HG02852 (cell line): ENCODE data around the gene PCF11.
"Not testable (repeated sequence)": the region's sequence is repeated elsewhere in the genome, so short reads cannot be mapped to it uniquely, and the experiment has no call there.

Experiments
- ATAC-seq: cut with Tn5 transposase; IDR thresholded peaks from one replicate; pipeline ENCODE4 v1.9.1; 2021; ENCODE audit warnings: mild to moderate bottlenecking, moderate library complexity; ENCODE audit not compliant: unreplicated experiment

The PCF11 gene

GRCh38 chr11:83156996-83157593 is at the start of gene PCF11:
Gene PCF11, plus strand, starts transcription at chr11:83157131. Its CDS starts 309 bp downstream, at chr11:83157440.
- ATAC-seq = peak; percentile 5

GRCh38 chr11:83112886-83113285 is 44.0 kb upstream of the PCF11 start:
- no peak for ATAC-seq

GRCh38 chr11:83115026-83115425 is 41.9 kb upstream of the PCF11 start:
- no peak for ATAC-seq

DNA sequence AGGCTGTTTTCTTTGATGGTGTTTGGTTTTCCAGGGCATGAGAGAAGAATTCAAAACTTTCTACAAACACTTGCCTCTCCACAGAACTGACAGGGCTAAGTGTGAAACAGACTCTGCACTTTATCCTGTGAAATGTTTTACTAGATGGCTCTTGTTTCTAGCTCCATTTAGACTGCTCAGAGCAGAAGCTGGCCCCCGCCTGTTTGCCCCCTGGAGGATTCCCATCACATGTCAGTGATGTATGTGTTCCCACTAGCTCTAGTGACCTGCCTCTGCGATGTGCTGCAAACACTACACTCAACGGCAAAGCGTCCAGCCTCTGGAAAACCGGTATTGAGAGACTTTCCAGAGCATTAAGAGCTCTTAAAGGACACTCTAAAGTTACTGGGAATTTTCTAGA is 41.4 kb upstream of the PCF11 start:
- no peak for ATAC-seq

- no peak for ATAC-seq
Observed at GRCh38 chr11:83116015-83116641, 40.8 kb upstream of the PCF11 start.

DNA sequence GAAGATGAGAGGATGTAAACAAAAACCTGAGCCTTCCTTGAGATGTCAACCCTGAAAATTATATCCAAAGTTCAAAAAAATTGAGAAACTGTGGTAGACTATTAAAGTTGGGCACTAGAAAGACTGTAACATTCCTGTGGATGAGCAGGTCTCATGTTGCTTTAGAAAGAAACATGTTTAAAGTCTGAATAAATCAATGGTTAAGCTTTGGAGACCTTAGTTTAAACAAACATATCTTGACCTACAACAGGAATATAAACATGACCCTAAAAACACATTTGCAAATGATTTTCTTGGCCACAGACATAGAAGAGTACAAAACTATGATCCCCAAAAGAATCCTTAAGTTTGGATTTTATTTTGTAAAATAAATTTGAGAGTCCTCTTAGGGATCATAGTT is 38.1 kb upstream of the PCF11 start:
- ATAC-seq = no peak

DNA sequence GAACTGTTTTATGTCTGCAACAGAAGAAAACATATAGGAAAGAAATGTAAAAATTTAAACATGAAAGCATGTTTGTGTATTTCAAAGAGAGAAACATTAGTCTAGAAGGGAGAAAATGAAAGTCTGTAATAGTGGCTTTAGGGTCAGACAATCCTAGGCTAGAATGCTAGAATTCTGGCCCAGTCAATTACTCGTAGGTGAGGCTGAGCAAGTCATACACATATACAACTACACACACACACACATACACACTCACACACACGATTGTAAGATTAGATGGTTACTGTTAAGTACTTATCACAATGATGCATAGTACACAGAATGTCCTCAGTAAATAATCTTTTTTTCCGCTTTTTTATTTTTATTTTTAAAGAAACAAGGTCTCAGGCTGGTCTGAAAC is 37.7 kb upstream of the PCF11 start:
- no peak for ATAC-seq

GRCh38 chr11:83120327-83120726 is 36.6 kb upstream of the PCF11 start:
- ATAC-seq = no peak

DNA sequence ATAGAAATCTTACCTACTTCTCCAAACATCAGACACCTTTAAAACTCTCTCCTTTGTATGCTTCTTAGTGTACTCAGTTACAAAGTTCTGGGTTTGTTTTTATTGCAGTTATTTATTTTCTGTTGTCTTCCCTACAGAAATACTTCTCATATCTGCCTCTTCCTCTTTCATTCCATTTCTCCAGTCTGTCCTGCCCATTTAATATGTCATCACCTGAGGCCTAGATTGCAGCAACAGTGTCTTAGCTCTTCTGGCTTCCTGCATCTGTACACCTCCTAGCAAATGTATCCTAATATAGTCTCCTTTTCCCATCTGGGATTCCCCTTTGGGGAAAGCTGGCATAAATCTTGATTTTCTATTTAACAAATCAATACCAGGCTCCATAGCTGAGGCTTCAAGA is 34.9 kb upstream of the PCF11 start:
- ATAC-seq = no peak

DNA sequence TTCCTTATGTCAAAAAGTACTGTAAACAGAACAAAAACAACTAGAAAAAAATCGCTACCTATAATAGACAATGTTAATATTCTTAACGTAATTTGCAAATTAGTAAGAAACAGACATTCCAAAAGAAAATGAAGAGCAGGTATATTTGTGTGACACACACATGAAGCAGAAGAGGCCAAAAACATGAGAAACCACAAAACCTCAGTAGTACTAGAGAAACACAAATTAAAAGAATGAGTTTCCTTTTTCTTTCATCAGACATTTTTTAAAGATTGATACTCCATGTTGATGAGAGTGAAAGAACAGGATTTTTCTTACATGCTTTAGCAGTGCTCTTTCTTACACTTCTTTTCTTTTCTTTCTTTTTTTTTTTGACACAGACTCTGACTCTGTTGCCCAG is 34.2 kb upstream of the PCF11 start:
- ATAC-seq = no peak

- no peak for ATAC-seq
Observed at GRCh38 chr11:83124636-83125424, 32.1 kb upstream of the PCF11 start.

- no peak for ATAC-seq
Observed at GRCh38 chr11:83125577-83125976, 31.4 kb upstream of the PCF11 start.

DNA sequence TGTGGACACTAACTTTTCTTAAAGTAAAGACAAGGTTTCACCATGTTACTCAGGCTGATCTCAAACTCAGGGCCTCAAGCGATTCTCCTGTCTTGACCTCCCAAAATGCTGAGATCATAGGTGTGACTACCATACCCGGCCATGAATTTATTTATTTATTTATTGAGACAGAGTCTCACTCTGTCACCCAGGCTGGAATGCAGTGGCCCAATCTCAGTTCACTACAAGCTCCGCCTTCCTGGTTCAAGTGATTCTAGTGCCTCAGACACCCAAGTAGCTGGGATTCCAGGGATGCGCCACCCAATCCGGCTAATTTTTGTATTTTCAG is 29.7 kb upstream of the PCF11 start:
- ATAC-seq = no peak

GRCh38 chr11:83132191-83132590 is 24.7 kb upstream of the PCF11 start:
- no peak for ATAC-seq

DNA sequence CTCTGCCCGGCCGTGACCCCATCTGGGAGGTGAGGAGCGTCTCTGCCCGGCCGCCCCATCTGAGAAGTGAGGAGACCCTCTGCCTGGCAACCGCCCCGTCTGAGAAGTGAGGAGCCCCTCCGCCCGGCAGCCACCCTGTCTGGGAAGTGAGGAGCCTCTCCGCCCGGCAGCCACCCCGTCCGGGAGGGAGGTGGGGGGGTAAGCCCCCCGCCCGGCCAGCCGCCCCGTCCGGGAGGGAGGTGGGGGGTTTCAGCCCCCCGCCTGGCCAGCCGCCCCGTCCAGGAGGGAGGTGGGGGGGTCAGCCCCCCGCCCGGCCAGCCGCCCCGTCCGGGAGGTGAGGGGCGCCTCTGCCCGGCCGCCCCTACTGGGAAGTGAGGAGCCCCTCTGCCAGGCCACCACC is 23.7 kb upstream of the PCF11 start:
- not testable (repeated sequence) for ATAC-seq

DNA sequence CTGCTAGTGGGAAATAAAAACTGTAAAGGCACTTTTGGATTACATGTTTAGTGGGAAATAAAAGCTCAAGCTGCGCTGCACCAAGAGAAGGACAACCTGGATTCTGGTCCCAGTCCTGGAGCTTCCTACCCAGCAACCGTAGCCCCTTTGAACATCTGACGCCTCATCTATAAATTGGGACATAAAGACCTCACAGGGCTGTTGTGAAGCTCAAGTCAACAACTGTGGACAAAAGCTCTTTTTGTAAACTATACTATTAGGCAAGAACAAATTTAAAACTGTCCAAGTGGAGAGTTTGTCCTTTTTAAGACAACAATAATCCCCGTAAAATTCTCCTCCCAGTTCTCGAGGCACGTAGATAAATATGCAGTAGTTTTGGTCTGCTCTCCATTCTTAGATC is 17.6 kb upstream of the PCF11 start:
- no peak for ATAC-seq

DNA sequence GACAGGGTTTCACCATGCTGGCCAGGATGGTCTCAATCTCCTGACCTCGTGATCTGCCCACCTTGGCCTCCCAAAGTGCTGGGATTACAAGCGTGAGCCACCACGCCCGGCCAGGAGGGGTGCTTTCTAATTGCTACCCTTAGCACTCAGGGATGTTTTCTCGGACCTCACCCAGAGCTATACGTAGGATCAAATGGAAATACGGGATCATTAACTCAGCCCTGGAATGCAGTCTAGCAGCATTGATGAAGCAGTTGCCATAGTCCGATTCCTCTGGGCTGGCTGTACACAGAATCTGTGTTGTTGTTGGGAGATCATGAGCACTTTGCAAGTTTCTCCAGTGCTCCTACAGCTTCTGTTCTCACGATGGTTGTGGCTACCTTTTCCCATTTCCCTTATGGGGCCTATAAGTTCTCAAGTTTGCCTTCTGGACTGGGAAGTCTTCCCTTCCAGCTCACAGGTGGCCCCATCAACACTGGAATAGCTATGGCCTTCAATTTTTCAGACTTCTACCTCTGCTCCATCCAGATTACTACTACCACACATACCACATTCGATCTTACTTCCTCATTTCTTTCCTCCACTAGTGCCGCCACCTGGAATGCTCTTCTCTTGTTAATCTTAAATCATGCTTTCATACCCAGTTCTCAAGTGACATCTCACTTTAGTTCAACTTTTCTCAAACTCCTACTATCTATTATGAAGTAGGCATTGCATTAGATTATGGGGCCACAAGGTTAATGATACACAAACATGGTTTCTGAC is 16.1 kb upstream of the PCF11 start:
- peak; percentile 97 for ATAC-seq

- no peak for ATAC-seq
Observed at GRCh38 chr11:83147895-83148294, 9.0 kb upstream of the PCF11 start.

- no peak for ATAC-seq
Observed at GRCh38 chr11:83150450-83150849, 6.5 kb upstream of the PCF11 start.

DNA sequence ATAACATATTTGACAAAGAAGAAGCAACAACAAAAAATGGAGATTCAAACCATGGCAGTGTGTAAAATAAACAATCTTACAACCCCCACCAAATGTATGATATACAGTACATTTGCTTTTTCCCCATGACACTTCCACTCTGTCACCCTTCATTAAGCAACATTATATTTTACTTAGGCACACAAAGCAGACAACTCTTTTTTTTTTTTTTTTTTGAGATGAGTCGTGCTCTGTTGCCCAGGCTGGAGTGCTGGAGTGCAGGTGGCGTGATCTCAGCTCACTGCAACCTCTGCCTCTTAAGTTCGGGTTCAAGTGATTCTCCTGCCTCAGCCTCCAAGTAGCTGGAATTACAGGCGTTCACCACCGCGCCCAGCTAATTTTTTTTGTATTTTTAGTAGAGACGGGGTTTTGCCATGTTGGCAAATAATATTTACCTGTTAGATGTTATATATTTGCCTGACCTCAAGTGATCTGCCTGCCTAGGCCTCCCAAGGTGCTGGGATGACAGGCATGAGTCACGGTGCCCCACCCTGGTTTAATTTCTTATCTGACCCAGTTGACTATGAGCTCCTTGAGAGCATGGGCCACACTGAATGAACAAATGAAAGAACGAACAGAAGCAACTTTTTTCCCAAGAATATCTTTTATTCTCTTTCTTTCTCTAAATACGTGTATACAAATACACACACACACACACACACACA is 5.5 kb upstream of the PCF11 start:
- no peak for ATAC-seq

- no peak for ATAC-seq
Observed at GRCh38 chr11:83152264-83152663, 4.7 kb upstream of the PCF11 start.
